Spleen (tissue), 7 donors: ENCODE results near the gene RFNG.

Experiments used
- CTCF ChIP-seq, 11 experiments: fragments of 200-600 bp in 7 of 11; fragments of 450-650 bp in 4 of 11; sonication (generic) in 4 of 11; IDR thresholded peaks in 8 of 11; conservative IDR thresholded peaks in 3 of 11; 1 replicate in 7 of 11; 2 replicates in 4 of 11; pipeline versions ENCODE4 v1.4.0 to v1.8.0; 2016 to 2021; ENCODE audit warnings: antibody characterized with exemption in 11 of 11, inconsistent platforms in 4 of 11, mild to moderate bottlenecking in 1 of 11
- POLR2A ChIP-seq, 3 donors: fragments of 450-650 bp; IDR thresholded peaks; one replicate each; pipeline ENCODE4 v1.5.1; 2017; ENCODE audit warnings: antibody characterized with exemption in 3 of 3, mild to moderate bottlenecking in 1 of 3
- POLR2AphosphoS5 ChIP-seq, 3 donors: sonication (generic); formaldehyde crosslinking; IDR thresholded peaks; one replicate each; pipeline ENCODE4 v1.5.1; 2017; ENCODE audit warnings: antibody characterized with exemption in 3 of 3
- donor health status: DM: no; HTN: no; CAD: no; lungs with moderate emphysema.
- donor health status: DM: no; HTN: no; CAD: no.
- donor health status: DM: no; HTN: no; CAD: no.

- TF ChIP-seq POLR2AphosphoS5 (IDR thresholded peaks at IDR 0.05) (peak in 1 of 3 donors; percentile 27), CTCF (IDR thresholded peaks at IDR 0.05 in 8 of 11, conservative IDR thresholded peaks at IDR 0.05 in 3 of 11) (no peak), POLR2A (IDR thresholded peaks at IDR 0.05) (no peak)
These were observed 36.2 kb downstream of the RFNG start for GRCh38 chr17:82015311-82015971.
